ENCODE measurements around the gene NSUN6. TPM values are rescaled to one million over a fixed set of nuclear protein-coding genes. Genes with fewer than 3 reads are reported as not detected.

NSUN6 gene
- polyA plus RNA-seq, 2 donors, result 3.8 to 5.6 TPM

DNA sequence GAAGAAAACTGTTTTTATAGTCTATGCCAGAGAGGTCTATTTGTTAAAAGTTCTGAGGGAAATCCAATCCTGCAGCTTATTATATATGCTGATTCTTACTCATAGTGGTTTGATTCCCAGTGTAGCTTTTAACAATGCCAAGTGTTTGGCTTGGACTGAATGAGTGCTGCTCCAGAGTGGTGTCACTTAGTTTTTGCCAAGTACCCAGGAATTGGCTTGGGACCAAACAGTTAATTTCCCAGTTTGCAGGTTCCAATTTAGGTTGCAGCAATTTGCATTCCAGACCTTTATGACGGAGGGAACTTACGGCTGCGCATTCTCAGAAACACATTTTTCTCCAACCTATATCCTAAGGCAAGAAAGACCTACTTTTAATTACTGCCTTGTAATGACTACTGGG, 32.4 kb downstream of the NSUN6 start:
- Histone ChIP-seq H3K36me3 (ENCODE audit: control insufficient read depth in 2 of 2, insufficient read depth in 2 of 2, low read length in 1 of 2) (no peaks in the 10 kb centered on the region), H3K27me3 (ENCODE audit: control insufficient read depth in 1 of 2, insufficient read depth in 2 of 2, low read length in 2 of 2) (no peaks in the 10 kb centered on the region), H3K9me3 (ENCODE audit: control insufficient read depth in 2 of 2, insufficient read depth in 1 of 2, low read depth in 1 of 2, low read length in 1 of 2) (no peaks in the 10 kb centered on the region), H3K4me3 (ENCODE audit: low read depth in 1 of 2, low read length in 2 of 2) (no peak overlapping the region), H3K27ac (ENCODE audit: low read depth in 2 of 2, low read length in 1 of 2) (no peak overlapping the region), H3K4me1 (ENCODE audit: control insufficient read depth in 2 of 2, insufficient read depth in 2 of 2, low read length in 1 of 2) (no peaks in the 10 kb centered on the region)
- WGBS, 2 donors, result 58 to 67% methylated on average over 3 of the region's 3 CpGs

DNA sequence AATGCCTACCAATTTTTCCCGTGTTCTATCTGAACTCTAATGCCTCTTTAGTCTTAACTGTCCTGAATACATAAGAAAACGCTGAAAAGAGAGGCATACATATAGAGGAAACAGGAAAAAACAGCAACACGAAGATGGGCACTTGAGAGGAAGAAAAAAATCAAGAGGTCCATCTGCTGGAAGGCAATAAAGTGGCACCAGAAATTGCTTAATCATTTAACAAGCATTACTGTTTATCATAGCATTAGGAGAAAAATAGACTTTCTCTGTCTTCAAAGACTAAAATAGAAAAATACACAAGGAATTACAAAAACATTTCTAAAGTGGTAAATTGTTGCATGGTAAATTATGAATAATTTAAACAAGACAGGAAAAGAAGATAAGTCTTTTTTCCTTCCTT, 35.0 kb downstream of the NSUN6 start:
- Histone ChIP-seq H3K27ac (ENCODE audit: low read depth in 2 of 2, low read length in 1 of 2) (no peak overlapping the region), H3K9me3 (ENCODE audit: control insufficient read depth in 2 of 2, insufficient read depth in 1 of 2, low read depth in 1 of 2, low read length in 1 of 2) (no peaks in the 10 kb centered on the region), H3K4me1 (ENCODE audit: control insufficient read depth in 2 of 2, insufficient read depth in 2 of 2, low read length in 1 of 2) (peaks cover 0 to 3% of the 10 kb centered on the region in 2 donors), H3K27me3 (ENCODE audit: control insufficient read depth in 1 of 2, insufficient read depth in 2 of 2, low read length in 2 of 2) (no peaks in the 10 kb centered on the region), H3K36me3 (ENCODE audit: control insufficient read depth in 2 of 2, insufficient read depth in 2 of 2, low read length in 1 of 2) (no peaks in the 10 kb centered on the region), H3K4me3 (ENCODE audit: low read depth in 1 of 2, low read length in 2 of 2) (no peak overlapping the region)
- WGBS, 2 donors, result 71 to 73% methylated on average over 3 of the region's 3 CpGs

DNA sequence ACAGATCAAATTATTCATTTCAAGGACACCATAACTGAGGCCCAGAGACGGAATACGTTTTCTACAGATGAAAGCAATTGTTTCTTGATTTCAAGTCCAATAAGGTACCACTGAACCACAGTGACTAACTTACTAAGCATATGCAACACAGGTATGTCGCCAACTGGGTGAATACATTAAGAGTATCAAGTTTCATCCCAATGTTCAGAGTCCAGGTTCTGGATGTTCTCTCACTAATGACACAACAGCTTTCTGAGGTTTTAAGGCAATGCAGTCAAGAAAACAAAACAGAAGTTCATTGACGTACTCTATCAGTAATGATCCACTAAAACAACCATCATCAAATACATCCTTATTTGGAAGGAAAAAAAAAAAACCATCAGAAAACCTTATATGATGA, 35.8 kb downstream of the NSUN6 start:
- 89 to 97% methylated on average over 4 of the region's 4 CpGs for WGBS, 2 donors

DNA sequence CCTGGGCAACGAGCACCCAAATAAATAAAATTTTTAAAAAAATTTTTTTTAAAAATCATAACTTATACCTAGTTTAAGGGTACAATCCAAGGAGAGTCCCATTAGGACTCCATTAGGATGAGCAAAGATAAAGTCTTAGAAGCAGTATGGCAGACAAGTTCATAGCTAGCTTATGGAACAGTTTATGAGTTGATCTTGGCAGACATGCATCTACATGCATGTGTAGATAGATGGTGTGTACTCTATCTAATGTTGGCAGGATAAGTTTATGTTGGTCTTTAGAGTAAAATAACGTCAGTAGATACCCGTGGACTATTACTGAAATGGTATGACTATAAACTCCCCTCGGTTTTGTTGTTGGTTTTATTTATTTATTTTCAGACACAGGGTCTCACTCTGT, 40.2 kb downstream of the NSUN6 start:
- WGBS, 2 donors, result 86 to 89% methylated on average over 4 of the region's 4 CpGs
- peak overlapping the region; percentile 57 to 84 for H3K27ac ChIP-seq (ENCODE audit: low read depth in 2 of 2, low read length in 1 of 2)
- no peaks in the 10 kb centered on the region for H3K27me3 ChIP-seq (ENCODE audit: control insufficient read depth in 1 of 2, insufficient read depth in 2 of 2, low read length in 2 of 2)
- no peaks in the 10 kb centered on the region for H3K36me3 ChIP-seq (ENCODE audit: control insufficient read depth in 2 of 2, insufficient read depth in 2 of 2, low read length in 1 of 2)
- peaks cover 0 to 3% of the 10 kb centered on the region in 2 donors for H3K4me1 ChIP-seq (ENCODE audit: control insufficient read depth in 2 of 2, insufficient read depth in 2 of 2, low read length in 1 of 2)
- H3K9me3 ChIP-seq (ENCODE audit: control insufficient read depth in 2 of 2, insufficient read depth in 1 of 2, low read depth in 1 of 2, low read length in 1 of 2), result no peaks in the 10 kb centered on the region
- no peak overlapping the region for H3K4me3 ChIP-seq (ENCODE audit: low read depth in 1 of 2, low read length in 2 of 2)

More for the DNA sequence above, 35.8 kb downstream of the NSUN6 start:
- H3K4me1 ChIP-seq (ENCODE audit: control insufficient read depth in 2 of 2, insufficient read depth in 2 of 2, low read length in 1 of 2), result peaks cover 0 to 3% of the 10 kb centered on the region in 2 donors
- H3K4me3 ChIP-seq (ENCODE audit: low read depth in 1 of 2, low read length in 2 of 2), result no peak overlapping the region
- H3K27ac ChIP-seq (ENCODE audit: low read depth in 2 of 2, low read length in 1 of 2), result no peak overlapping the region
- H3K27me3 ChIP-seq (ENCODE audit: control insufficient read depth in 1 of 2, insufficient read depth in 2 of 2, low read length in 2 of 2), result no peaks in the 10 kb centered on the region
- no peaks in the 10 kb centered on the region for H3K9me3 ChIP-seq (ENCODE audit: control insufficient read depth in 2 of 2, insufficient read depth in 1 of 2, low read depth in 1 of 2, low read length in 1 of 2)
- H3K36me3 ChIP-seq (ENCODE audit: control insufficient read depth in 2 of 2, insufficient read depth in 2 of 2, low read length in 1 of 2), result no peaks in the 10 kb centered on the region

DNA sequence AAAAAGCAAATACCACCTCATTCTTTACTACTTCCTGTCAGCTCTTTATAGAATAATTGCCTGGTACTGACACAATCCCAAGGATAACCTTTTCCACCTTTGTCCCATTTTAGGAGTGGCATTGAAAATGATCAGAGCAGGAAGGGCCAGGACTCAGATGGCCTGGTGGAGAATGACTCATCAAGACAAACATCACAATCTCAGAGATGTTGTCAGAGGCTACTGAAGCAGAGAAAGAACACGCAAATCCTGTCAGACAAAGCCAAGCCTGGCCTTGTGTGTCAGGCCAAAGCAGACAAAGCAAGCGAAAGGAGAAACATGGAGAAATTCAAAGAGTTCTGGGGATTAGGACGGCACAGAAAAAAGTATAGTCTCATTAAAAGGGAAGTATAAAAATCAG, 40.9 kb downstream of the NSUN6 start:
- Histone ChIP-seq H3K4me3 (ENCODE audit: low read depth in 1 of 2, low read length in 2 of 2) (no peak overlapping the region), H3K4me1 (ENCODE audit: control insufficient read depth in 2 of 2, insufficient read depth in 2 of 2, low read length in 1 of 2) (peaks cover 0 to 3% of the 10 kb centered on the region in 2 donors), H3K36me3 (ENCODE audit: control insufficient read depth in 2 of 2, insufficient read depth in 2 of 2, low read length in 1 of 2) (no peaks in the 10 kb centered on the region), H3K9me3 (ENCODE audit: control insufficient read depth in 2 of 2, insufficient read depth in 1 of 2, low read depth in 1 of 2, low read length in 1 of 2) (no peaks in the 10 kb centered on the region), H3K27me3 (ENCODE audit: control insufficient read depth in 1 of 2, insufficient read depth in 2 of 2, low read length in 2 of 2) (no peaks in the 10 kb centered on the region), H3K27ac (ENCODE audit: low read depth in 2 of 2, low read length in 1 of 2) (peak overlapping the region; percentile 57 to 84)
- 54 to 60% methylated on average over 3 of the region's 3 CpGs for WGBS, 2 donors

DNA sequence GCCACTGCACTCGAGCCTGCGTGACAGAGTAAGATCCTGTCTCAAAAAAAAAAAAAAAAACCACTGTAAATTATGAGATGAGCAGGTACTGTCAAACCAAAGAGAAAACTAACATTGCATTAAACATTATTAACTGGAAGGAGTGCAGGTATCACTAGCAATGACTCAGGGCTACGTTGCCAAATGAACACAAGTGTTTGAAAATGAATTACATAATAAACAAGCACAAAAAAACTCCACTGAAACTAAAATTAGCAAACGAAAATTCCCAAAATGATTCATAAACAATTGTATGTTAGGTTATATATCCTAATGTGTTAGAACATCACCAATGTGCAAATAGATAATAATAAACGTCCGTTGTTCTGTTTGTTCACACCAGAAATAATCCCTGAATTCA, 42.8 kb downstream of the NSUN6 start:
- Histone ChIP-seq H3K4me3 (ENCODE audit: low read depth in 1 of 2, low read length in 2 of 2) (no peak overlapping the region), H3K36me3 (ENCODE audit: control insufficient read depth in 2 of 2, insufficient read depth in 2 of 2, low read length in 1 of 2) (no peaks in the 10 kb centered on the region), H3K27ac (ENCODE audit: low read depth in 2 of 2, low read length in 1 of 2) (no peak overlapping the region), H3K4me1 (ENCODE audit: control insufficient read depth in 2 of 2, insufficient read depth in 2 of 2, low read length in 1 of 2) (peaks cover 0 to 3% of the 10 kb centered on the region in 2 donors), H3K9me3 (ENCODE audit: control insufficient read depth in 2 of 2, insufficient read depth in 1 of 2, low read depth in 1 of 2, low read length in 1 of 2) (no peaks in the 10 kb centered on the region), H3K27me3 (ENCODE audit: control insufficient read depth in 1 of 2, insufficient read depth in 2 of 2, low read length in 2 of 2) (no peaks in the 10 kb centered on the region)
- 73 to 79% methylated on average over 6 of the region's 6 CpGs for WGBS, 2 donors

DNA sequence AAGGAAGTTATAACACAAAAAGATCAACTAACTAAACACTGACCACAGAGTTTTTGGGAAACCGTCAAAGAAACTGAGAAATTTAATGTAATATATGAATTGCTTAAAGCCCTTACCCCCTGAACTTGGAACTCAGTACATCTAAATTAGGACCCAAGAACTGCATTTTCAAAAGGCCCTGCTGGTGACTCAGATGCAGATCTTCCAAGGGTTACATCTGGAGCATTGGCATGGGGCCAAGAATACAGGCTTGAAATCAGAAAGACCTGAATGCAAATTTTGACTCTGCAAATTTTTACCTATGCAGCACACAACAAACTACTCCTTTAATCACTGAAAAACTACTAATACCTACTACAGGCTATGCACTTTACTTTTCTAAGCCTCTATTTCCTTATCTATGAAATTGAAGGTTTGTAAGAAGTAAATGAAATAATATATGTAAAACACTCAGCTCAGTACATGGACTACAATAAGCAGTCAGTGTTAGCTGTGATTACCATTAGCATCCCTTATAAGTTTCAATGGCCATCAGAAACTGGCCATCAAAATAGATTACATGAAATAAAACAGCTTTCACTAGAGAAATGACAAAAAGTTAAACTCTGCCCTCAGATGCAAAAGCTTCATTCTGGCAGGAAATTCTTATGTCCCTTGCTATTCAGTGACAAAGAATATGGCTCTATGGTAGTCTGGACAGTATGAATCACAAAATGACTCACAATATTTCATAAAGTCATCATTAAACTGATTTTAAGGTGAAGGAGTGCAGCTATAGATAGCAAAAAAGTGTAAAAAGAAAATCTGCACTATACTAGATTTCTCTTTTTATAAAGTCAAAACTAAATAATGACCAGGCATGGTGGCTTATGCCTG, 43.6 kb downstream of the NSUN6 start:
- H3K27me3 ChIP-seq (ENCODE audit: control insufficient read depth in 1 of 2, insufficient read depth in 2 of 2, low read length in 2 of 2), result no peaks in the 10 kb centered on the region
- no peaks in the 10 kb centered on the region for H3K9me3 ChIP-seq (ENCODE audit: control insufficient read depth in 2 of 2, insufficient read depth in 1 of 2, low read depth in 1 of 2, low read length in 1 of 2)
- WGBS, 2 donors, result 55 to 65% methylated on average over 1 of the region's 1 CpG
- no peaks in the 10 kb centered on the region for H3K36me3 ChIP-seq (ENCODE audit: control insufficient read depth in 2 of 2, insufficient read depth in 2 of 2, low read length in 1 of 2)
- peaks cover 0 to 3% of the 10 kb centered on the region in 2 donors for H3K4me1 ChIP-seq (ENCODE audit: control insufficient read depth in 2 of 2, insufficient read depth in 2 of 2, low read length in 1 of 2)
- no peak overlapping the region for H3K4me3 ChIP-seq (ENCODE audit: low read depth in 1 of 2, low read length in 2 of 2)
- no peak overlapping the region for H3K27ac ChIP-seq (ENCODE audit: low read depth in 2 of 2, low read length in 1 of 2)

DNA sequence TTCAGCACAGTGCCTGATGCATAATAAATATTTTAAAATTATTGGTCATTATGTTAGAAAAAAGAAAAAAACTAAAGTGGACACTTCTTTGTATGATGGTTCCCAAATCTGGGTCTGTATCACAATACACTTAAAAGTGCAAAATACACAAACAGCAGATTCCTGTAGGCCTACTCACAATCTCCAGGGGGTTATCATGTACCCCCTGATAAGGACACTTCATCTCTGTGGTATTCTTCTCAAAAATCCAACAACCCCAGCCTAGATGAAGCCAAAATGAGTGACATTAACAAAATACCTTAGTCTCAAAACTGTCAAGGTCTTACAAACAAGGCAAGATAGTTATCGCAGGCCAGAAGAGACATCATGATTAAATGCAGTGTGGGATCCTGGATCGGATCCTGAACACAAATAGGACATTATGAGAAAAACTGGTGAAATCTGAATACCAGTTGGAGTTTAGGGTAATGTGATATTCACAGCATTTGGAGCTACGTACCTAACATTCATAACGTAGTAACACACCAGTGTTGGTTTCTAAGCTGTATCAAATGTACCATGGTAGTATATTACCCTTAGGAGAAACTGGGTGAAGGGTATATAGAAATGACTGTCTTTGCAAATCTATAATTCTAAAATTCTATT, 45.2 kb downstream of the NSUN6 start:
- no peak overlapping the region for H3K27ac ChIP-seq (ENCODE audit: low read depth in 2 of 2, low read length in 1 of 2)
- no peak overlapping the region for H3K4me3 ChIP-seq (ENCODE audit: low read depth in 1 of 2, low read length in 2 of 2)
- H3K27me3 ChIP-seq (ENCODE audit: control insufficient read depth in 1 of 2, insufficient read depth in 2 of 2, low read length in 2 of 2), result no peaks in the 10 kb centered on the region
- H3K36me3 ChIP-seq (ENCODE audit: control insufficient read depth in 2 of 2, insufficient read depth in 2 of 2, low read length in 1 of 2), result no peaks in the 10 kb centered on the region
- no peaks in the 10 kb centered on the region for H3K9me3 ChIP-seq (ENCODE audit: control insufficient read depth in 2 of 2, insufficient read depth in 1 of 2, low read depth in 1 of 2, low read length in 1 of 2)
- WGBS, 2 donors, result 97% methylated on average over 4 of the region's 4 CpGs
- no peaks in the 10 kb centered on the region for H3K4me1 ChIP-seq (ENCODE audit: control insufficient read depth in 2 of 2, insufficient read depth in 2 of 2, low read length in 1 of 2)

DNA sequence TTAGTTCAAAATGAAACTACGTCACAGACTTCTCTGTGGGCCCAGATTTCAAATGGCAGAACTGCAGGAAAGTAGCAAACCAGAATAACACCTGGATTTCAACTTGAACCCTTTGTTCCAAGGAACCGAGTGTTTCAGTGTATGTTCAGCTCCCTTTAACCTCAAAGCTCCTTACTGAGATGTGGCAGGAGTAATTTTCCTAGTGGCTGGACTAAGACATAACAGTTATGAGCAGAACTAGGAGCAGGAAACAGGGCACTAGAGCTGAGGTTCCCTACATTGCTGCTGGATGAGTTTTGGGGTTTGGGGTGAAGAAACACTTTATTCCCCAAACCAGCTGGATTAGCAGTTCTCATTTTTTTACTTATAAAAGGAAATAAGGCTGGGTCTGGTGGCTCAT, 50.1 kb downstream of the NSUN6 start:
- Histone ChIP-seq H3K4me1 (ENCODE audit: control insufficient read depth in 2 of 2, insufficient read depth in 2 of 2, low read length in 1 of 2) (no peaks in the 10 kb centered on the region), H3K27me3 (ENCODE audit: control insufficient read depth in 1 of 2, insufficient read depth in 2 of 2, low read length in 2 of 2) (no peaks in the 10 kb centered on the region), H3K4me3 (ENCODE audit: low read depth in 1 of 2, low read length in 2 of 2) (no peak overlapping the region), H3K27ac (ENCODE audit: low read depth in 2 of 2, low read length in 1 of 2) (no peak overlapping the region), H3K9me3 (ENCODE audit: control insufficient read depth in 2 of 2, insufficient read depth in 1 of 2, low read depth in 1 of 2, low read length in 1 of 2) (no peaks in the 10 kb centered on the region), H3K36me3 (ENCODE audit: control insufficient read depth in 2 of 2, insufficient read depth in 2 of 2, low read length in 1 of 2) (no peaks in the 10 kb centered on the region)
- 88 to 93% methylated on average over 2 of the region's 2 CpGs for WGBS, 2 donors

All from esophagus (tissue), 2 donors.